ENCODE data around the gene WIPI1. TPM values are rescaled to one million over a fixed set of nuclear protein-coding genes. Genes with fewer than 3 reads are reported as not detected.

WIPI1 gene
- total and polyA plus RNA-seq, 4 experiments from 2014 or later = 4.4 to 12.3 (median 9.9) TPM

DNA sequence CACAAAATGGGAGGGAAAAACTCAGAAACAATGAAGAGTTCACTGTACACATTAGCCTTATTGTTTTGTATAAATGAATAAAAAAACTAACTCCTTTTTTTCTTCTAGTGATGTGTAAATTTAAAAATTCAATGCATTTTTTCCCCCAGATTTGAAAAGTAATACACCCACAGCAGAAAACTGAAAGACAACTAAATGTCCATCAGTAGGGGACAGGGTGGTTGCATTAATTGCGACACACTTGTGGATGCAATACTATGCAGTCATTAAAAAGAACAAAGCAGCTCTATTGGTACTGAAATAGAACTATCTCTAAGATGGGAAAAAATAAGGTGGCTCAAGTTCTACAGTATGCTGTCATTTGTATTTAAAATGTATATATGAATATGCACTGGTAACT, 13.7 kb upstream of the WIPI1 start:
- intact Hi-C loops (cut with micrococcal nuclease) = no loop called here
- no peaks in the 10 kb centered on the region for H3K36me3 ChIP-seq (ENCODE audit: insufficient read depth, low read length)
- peaks cover 0 to 2% (median 2%) of the 10 kb centered on the region in 4 donors for H3K4me1 Mint-ChIP-seq
- H3K4me3 Mint-ChIP-seq = no peak overlapping the region
- H3K27me3 Mint-ChIP-seq = peaks cover 4 to 7% of the 10 kb centered on the region in 2 donors
- H3K9me3 ChIP-seq (ENCODE audit: control insufficient read depth in 1 of 2, low read length in 2 of 2) = no peaks in the 10 kb centered on the region
- no peaks in the 10 kb centered on the region for H3K9me3 Mint-ChIP-seq
- no peak overlapping the region for H3K27ac Mint-ChIP-seq
- no peaks in the 10 kb centered on the region for H3K36me3 Mint-ChIP-seq
- H3K4me3 ChIP-seq (ENCODE audit: low read length in 2 of 2) = no peak overlapping the region
- ChIA-PET POLR2A (ENCODE audit: partially characterized antibody) (no interaction called here), CTCF (ENCODE audit: partially characterized antibody) (interaction anchor here (0.6 to 1.2 kb wide), 2 partner anchors 13 to 39 kb away, joined by 3 read pairs; no protein-coding TSS in a partner anchor)
- no peak for DNase-seq
- no peak overlapping the region for H3K27ac ChIP-seq (ENCODE audit: low read depth, low read length)
- peaks cover 5% of the 10 kb centered on the region for H3K27me3 ChIP-seq (ENCODE audit: insufficient read depth, low read length)
- no peaks in the 10 kb centered on the region for H3K4me1 ChIP-seq (ENCODE audit: insufficient read depth, low read length)

GRCh38 chr17:68468788-68469187, 11.5 kb upstream of the WIPI1 start:
- intact Hi-C loops (cut with micrococcal nuclease) = loop anchor here (10.0 kb wide), 3 partner anchors 54 to 754 kb away; partner anchors contain the start of gene NOL11
- Mint-ChIP-seq H3K36me3 (no peaks in the 10 kb centered on the region), H3K4me1 (peaks cover 0 to 4% (median 2%) of the 10 kb centered on the region in 4 donors), H3K9me3 (no peaks in the 10 kb centered on the region), H3K4me3 (no peak overlapping the region), H3K27me3 (peaks cover 2 to 7% of the 10 kb centered on the region in 2 donors), H3K27ac (no peak overlapping the region)
- no peaks in the 10 kb centered on the region for H3K4me1 ChIP-seq (ENCODE audit: insufficient read depth, low read length)
- no peak overlapping the region for H3K27ac ChIP-seq (ENCODE audit: low read depth, low read length)
- H3K4me3 ChIP-seq (ENCODE audit: low read length in 2 of 2) = no peak overlapping the region
- H3K27me3 ChIP-seq (ENCODE audit: insufficient read depth, low read length) = peaks cover 5% of the 10 kb centered on the region
- no peak for DNase-seq
- CTCF ChIA-PET (ENCODE audit: partially characterized antibody) = interaction anchor here (0.7 to 6.3 kb wide), 9 partner anchors 13 to 413 kb away, joined by 3 to 77 read pairs (median 4); partner anchors contain the start of gene WIPI1
- POLR2A ChIA-PET (ENCODE audit: partially characterized antibody) = no interaction called here
- H3K36me3 ChIP-seq (ENCODE audit: insufficient read depth, low read length) = no peaks in the 10 kb centered on the region
- no peaks in the 10 kb centered on the region for H3K9me3 ChIP-seq (ENCODE audit: control insufficient read depth in 1 of 2, low read length in 2 of 2)

DNA sequence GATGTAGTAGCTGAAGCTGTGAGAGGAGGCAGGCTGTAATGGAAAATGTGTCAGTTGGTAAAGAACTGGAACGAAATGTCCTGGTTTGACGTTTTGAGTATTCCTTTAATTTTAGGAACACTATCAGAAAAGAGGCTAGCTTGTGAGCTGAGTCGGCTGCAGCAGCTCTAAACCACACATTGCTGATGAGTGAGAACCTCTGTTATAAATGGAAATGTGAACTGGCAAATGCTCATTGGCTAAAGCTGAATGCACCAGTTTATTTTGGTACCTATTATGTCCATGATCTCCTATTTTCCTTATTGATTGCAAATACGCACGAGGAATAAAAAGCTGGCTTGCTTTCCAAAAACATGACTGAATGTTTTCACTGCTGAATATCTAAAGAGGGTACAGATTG, 11.0 kb upstream of the WIPI1 start:
- Histone ChIP-seq H3K9me3 (ENCODE audit: control insufficient read depth in 1 of 2, low read length in 2 of 2) (no peaks in the 10 kb centered on the region), H3K36me3 (ENCODE audit: insufficient read depth, low read length) (no peaks in the 10 kb centered on the region), H3K4me1 (ENCODE audit: insufficient read depth, low read length) (no peaks in the 10 kb centered on the region), H3K27ac (ENCODE audit: low read depth, low read length) (no peak overlapping the region), H3K4me3 (ENCODE audit: low read length in 2 of 2) (no peak overlapping the region), H3K27me3 (ENCODE audit: insufficient read depth, low read length) (peaks cover 5% of the 10 kb centered on the region)
- POLR2A ChIA-PET (ENCODE audit: partially characterized antibody) = no interaction called here
- intact Hi-C loops (cut with micrococcal nuclease) = loop anchor here (10.0 kb wide), 3 partner anchors 54 to 754 kb away; partner anchors contain the start of gene NOL11
- Mint-ChIP-seq H3K4me1 (peaks cover 0 to 4% (median 2%) of the 10 kb centered on the region in 4 donors), H3K9me3 (no peaks in the 10 kb centered on the region), H3K27me3 (peaks cover 2 to 7% of the 10 kb centered on the region in 2 donors), H3K27ac (no peak overlapping the region), H3K36me3 (no peaks in the 10 kb centered on the region), H3K4me3 (no peak overlapping the region)
- CTCF ChIA-PET (ENCODE audit: partially characterized antibody) = interaction anchor here (0.7 to 6.3 kb wide), 12 partner anchors 10 to 412 kb away, joined by 3 to 77 read pairs (median 4); partner anchors contain the start of gene WIPI1
- no peak for DNase-seq

DNA sequence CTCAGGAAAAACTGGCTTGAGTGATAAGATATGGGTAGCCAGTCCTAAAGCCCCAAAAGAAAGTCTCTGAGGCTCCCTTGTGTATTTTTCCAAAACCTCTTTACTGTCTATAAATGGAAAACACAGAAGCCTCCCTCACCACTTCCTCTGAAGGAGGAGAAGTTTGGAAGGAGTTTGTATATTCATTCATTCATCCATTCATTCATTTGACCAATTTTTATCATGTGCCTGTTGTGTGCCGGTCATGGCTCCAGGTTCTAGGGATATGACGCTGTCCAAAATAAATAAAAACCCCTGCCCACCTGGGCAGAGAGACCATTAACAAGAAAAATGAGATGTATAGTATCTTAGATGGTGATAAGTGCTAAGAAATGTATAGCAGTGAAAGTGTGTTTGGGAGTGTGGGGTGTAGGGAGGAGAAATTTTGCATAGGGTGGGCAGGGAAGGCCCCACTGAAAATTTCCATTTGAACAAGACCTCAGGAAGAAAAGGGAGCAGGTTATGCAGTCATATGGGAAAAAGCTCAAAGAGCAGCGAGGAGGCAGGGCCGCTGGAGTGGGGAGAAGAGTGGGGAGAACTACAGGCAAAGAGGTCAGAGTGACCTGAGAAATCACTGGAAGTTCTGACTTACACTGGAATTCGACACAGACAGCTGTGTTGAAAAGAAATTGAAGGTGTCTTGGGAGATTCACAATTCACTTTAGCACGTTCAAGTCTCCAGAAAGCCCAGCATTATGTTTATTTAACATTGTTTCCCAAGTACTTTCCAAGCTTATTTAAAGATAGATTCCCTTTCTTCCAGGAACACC, 6.1 kb upstream of the WIPI1 start:
- no peaks in the 10 kb centered on the region for H3K9me3 ChIP-seq (ENCODE audit: control insufficient read depth in 1 of 2, low read length in 2 of 2)
- H3K4me1 ChIP-seq (ENCODE audit: insufficient read depth, low read length) = peaks cover 41% of the 10 kb centered on the region
- POLR2A ChIA-PET (ENCODE audit: partially characterized antibody) = no interaction called here
- H3K4me1 Mint-ChIP-seq = peaks cover 34 to 47% (median 39%) of the 10 kb centered on the region in 4 donors
- no peak overlapping the region for H3K4me3 ChIP-seq (ENCODE audit: low read length in 2 of 2)
- CTCF ChIA-PET (ENCODE audit: partially characterized antibody) = interaction anchor here (0.7 to 6.3 kb wide), 17 partner anchors 15 to 504 kb away, joined by 3 to 77 read pairs (median 4); no protein-coding TSS in a partner anchor
- H3K36me3 Mint-ChIP-seq = no peaks in the 10 kb centered on the region
- H3K9me3 Mint-ChIP-seq = no peaks in the 10 kb centered on the region
- no peak for DNase-seq
- H3K27me3 Mint-ChIP-seq = no peaks in the 10 kb centered on the region
- H3K36me3 ChIP-seq (ENCODE audit: insufficient read depth, low read length) = no peaks in the 10 kb centered on the region
- H3K27ac ChIP-seq (ENCODE audit: low read depth, low read length) = no peak overlapping the region
- intact Hi-C loops (cut with micrococcal nuclease) = loop anchor here (1.0 to 10.0 kb wide), 8 partner anchors 27 to 749 kb away; partner anchors contain the start of gene NOL11
- peak overlapping the region in 5 of 7 donors; percentile 18 to 90 (median 66) for H3K27ac Mint-ChIP-seq
- H3K4me3 Mint-ChIP-seq = peak overlapping the region in 1 of 8 donors; percentile 59
- H3K27me3 ChIP-seq (ENCODE audit: insufficient read depth, low read length) = no peaks in the 10 kb centered on the region

GRCh38 chr17:68462381-68463210, 5.3 kb upstream of the WIPI1 start:
- no peaks in the 10 kb centered on the region for H3K36me3 ChIP-seq (ENCODE audit: insufficient read depth, low read length)
- POLR2A ChIA-PET (ENCODE audit: partially characterized antibody) = interaction anchor here (0.6 to 8.9 kb wide), 3 partner anchors 23 to 389 kb away, joined by 3 to 107 read pairs (median 5); no protein-coding TSS in a partner anchor
- H3K4me1 ChIP-seq (ENCODE audit: insufficient read depth, low read length) = peaks cover 47% of the 10 kb centered on the region
- Mint-ChIP-seq H3K36me3 (no peaks in the 10 kb centered on the region), H3K27ac (peak overlapping the region in 6 of 7 donors; percentile 19 to 90 (median 66)), H3K4me3 (peak overlapping the region in 3 of 8 donors; percentile 6 to 59 (median 18)), H3K9me3 (no peaks in the 10 kb centered on the region), H3K4me1 (peaks cover 38 to 55% (median 44%) of the 10 kb centered on the region in 4 donors), H3K27me3 (no peaks in the 10 kb centered on the region)
- DNase-seq = peak; percentile 73 to 78 (median 77)
- H3K4me3 ChIP-seq (ENCODE audit: low read length in 2 of 2) = no peak overlapping the region
- CTCF ChIA-PET (ENCODE audit: partially characterized antibody) = interaction anchor here (0.9 to 9.3 kb wide), 10 partner anchors 10 to 290 kb away, joined by 3 to 142 read pairs (median 4); partner anchors contain the start of gene AMZ2
- H3K27me3 ChIP-seq (ENCODE audit: insufficient read depth, low read length) = no peaks in the 10 kb centered on the region
- intact Hi-C loops (cut with micrococcal nuclease) = loop anchor here (1.0 to 10.0 kb wide), 8 partner anchors 26 to 748 kb away; partner anchors contain the start of gene NOL11
- no peaks in the 10 kb centered on the region for H3K9me3 ChIP-seq (ENCODE audit: control insufficient read depth in 1 of 2, low read length in 2 of 2)
- no peak overlapping the region for H3K27ac ChIP-seq (ENCODE audit: low read depth, low read length)

DNA sequence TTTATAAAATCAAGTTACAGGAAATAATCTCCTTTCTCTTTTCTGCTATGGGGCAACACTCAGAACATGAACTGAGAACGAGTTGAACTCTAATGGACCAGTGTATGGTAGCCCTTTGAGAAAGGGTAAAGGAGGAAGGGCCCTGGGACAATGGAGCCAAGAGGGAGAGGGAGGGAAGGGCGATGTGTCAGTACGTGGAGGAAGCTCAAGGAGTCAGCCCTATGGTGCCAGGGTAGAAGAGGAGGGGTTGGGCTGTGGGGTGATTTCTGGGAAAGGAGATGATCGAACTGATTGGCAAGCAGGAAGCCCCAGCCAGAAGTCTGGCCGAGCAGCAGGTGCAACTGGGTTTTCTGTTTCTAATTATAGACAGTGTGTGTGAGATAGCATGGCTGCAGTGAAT, 4.3 kb upstream of the WIPI1 start:
- H3K36me3 Mint-ChIP-seq = no peaks in the 10 kb centered on the region
- POLR2A ChIA-PET (ENCODE audit: partially characterized antibody) = interaction anchor here (1.0 to 8.9 kb wide), 6 partner anchors 22 to 289 kb away, joined by 3 to 107 read pairs (median 10); partner anchors contain the start of genes AMZ2, ARSG and SLC16A6
- H3K4me3 Mint-ChIP-seq = peak overlapping the region in 5 of 8 donors; percentile 26 to 55 (median 32)
- H3K27me3 Mint-ChIP-seq = no peaks in the 10 kb centered on the region
- intact Hi-C loops (cut with micrococcal nuclease) = loop anchor here (10.0 kb wide), 3 partner anchors 47 to 747 kb away; partner anchors contain the start of gene NOL11
- peak overlapping the region; percentile 31 to 94 (median 88) for H3K27ac Mint-ChIP-seq
- Histone ChIP-seq H3K27me3 (ENCODE audit: insufficient read depth, low read length) (no peaks in the 10 kb centered on the region), H3K4me1 (ENCODE audit: insufficient read depth, low read length) (peaks cover 50% of the 10 kb centered on the region), H3K36me3 (ENCODE audit: insufficient read depth, low read length) (no peaks in the 10 kb centered on the region), H3K27ac (ENCODE audit: low read depth, low read length) (no peak overlapping the region), H3K4me3 (ENCODE audit: low read length in 2 of 2) (no peak overlapping the region), H3K9me3 (ENCODE audit: control insufficient read depth in 1 of 2, low read length in 2 of 2) (no peaks in the 10 kb centered on the region)
- CTCF ChIA-PET (ENCODE audit: partially characterized antibody) = interaction anchor here (1.1 to 9.3 kb wide), 8 partner anchors 9 to 502 kb away, joined by 3 to 142 read pairs (median 4); no protein-coding TSS in a partner anchor
- H3K9me3 Mint-ChIP-seq = no peaks in the 10 kb centered on the region
- no peak for DNase-seq
- H3K4me1 Mint-ChIP-seq = peaks cover 41 to 62% (median 49%) of the 10 kb centered on the region in 4 donors

All from CD4-positive, alpha-beta memory T cell (primary cell).